ENCODE data around the gene CCL25. TPM values are rescaled to one million over a fixed set of nuclear protein-coding genes. Genes with fewer than 3 reads are reported as not detected.

Gene CCL25
- polyA plus RNA-seq, 1 of the 3 experiments (the other 2 are of a cell fraction), result not detected

- Histone ChIP-seq H3K27ac (ENCODE audit: low read depth in 2 of 2, low read length in 1 of 2) (no peak overlapping the region), H4K20me1 (ENCODE audit: insufficient read depth) (no peaks in the 10 kb centered on the region), H3K9me3 (no peaks in the 10 kb centered on the region), H3K4me3 (ENCODE audit: low read depth in 2 of 2, low read length in 1 of 2) (no peak overlapping the region), H3K36me3 (replicated peaks in 1 of 2; ENCODE audit: control insufficient read depth in 1 of 2, insufficient read depth in 2 of 2, low read length in 1 of 2) (no peaks in the 10 kb centered on the region), H3K4me2 (no peak overlapping the region), H3F3A (replicated peaks; ENCODE audit: insufficient read depth) (no peaks in the 10 kb centered on the region), H3K9ac (no peak overlapping the region), H3K9me2 (no peaks in the 10 kb centered on the region), H3K27me3 (ENCODE audit: insufficient read depth) (peaks cover 8% of the 10 kb centered on the region; the same call in 1 of the 2 replicates), H2AFZ (ENCODE audit: low read depth) (no peak overlapping the region), H3K79me2 (ENCODE audit: insufficient read depth) (no peaks in the 10 kb centered on the region), H3K4me1 (ENCODE audit: control insufficient read depth in 1 of 2, insufficient read depth in 2 of 2, low read depth in 1 of 2, low read length in 1 of 2) (no peaks in the 10 kb centered on the region)
- ChIA-PET POLR2A (interaction anchor here (0.9 kb wide), 1 partner anchor 31 kb away, joined by 3 read pairs; the partner anchor contains the start of gene ELAVL1), CTCF (interaction anchor here (2.3 kb wide), 1 partner anchor 35 kb away, joined by 9 read pairs; no protein-coding TSS in a partner anchor)
- DNase-seq, result no peak
- TF ChIP-seq RXRA (IDR thresholded peaks at IDR 0.05; ENCODE audit: borderline replicate concordance, low read depth) (no peak), CTCF (IDR thresholded peaks at IDR 0.05) (no peak), SMC3 (IDR thresholded peaks at IDR 0.05; ENCODE audit: low read depth, low read length) (no peak), TAF1 (IDR thresholded peaks at IDR 0.05; ENCODE audit: borderline replicate concordance, low read depth, low read length) (no peak), PBX3 (IDR thresholded peaks at IDR 0.05) (no peak), RFX5 (IDR thresholded peaks at IDR 0.05; ENCODE audit: low read length) (no peak), GABPA (IDR thresholded peaks at IDR 0.05; ENCODE audit: low read depth) (no peak)
- WGBS (ENCODE audit: low lambda C conversion rate), result 43% methylated on average over 7 of the region's 7 CpGs
These were observed 16.0 kb upstream of the CCL25 start for GRCh38 chr19:8036434-8037099.

- Histone ChIP-seq H3K4me1 (ENCODE audit: control insufficient read depth in 1 of 2, insufficient read depth in 2 of 2, low read depth in 1 of 2, low read length in 1 of 2) (no peaks in the 10 kb centered on the region), H2AFZ (ENCODE audit: low read depth) (no peak overlapping the region), H3K27me3 (ENCODE audit: insufficient read depth) (peaks cover 8% of the 10 kb centered on the region; the same call in 1 of the 2 replicates), H3K4me2 (no peak overlapping the region), H3K79me2 (ENCODE audit: insufficient read depth) (no peaks in the 10 kb centered on the region), H3K9me2 (no peaks in the 10 kb centered on the region), H3F3A (replicated peaks; ENCODE audit: insufficient read depth) (no peaks in the 10 kb centered on the region), H3K36me3 (replicated peaks in 1 of 2; ENCODE audit: control insufficient read depth in 1 of 2, insufficient read depth in 2 of 2, low read length in 1 of 2) (no peaks in the 10 kb centered on the region), H3K4me3 (ENCODE audit: low read depth in 2 of 2, low read length in 1 of 2) (no peak overlapping the region), H3K9ac (no peak overlapping the region), H3K9me3 (no peaks in the 10 kb centered on the region), H4K20me1 (ENCODE audit: insufficient read depth) (no peaks in the 10 kb centered on the region), H3K27ac (ENCODE audit: low read depth in 2 of 2, low read length in 1 of 2) (no peak overlapping the region)
- DNase-seq, result no peak
- whole genome bisulfite sequencing (ENCODE audit: low lambda C conversion rate), result 47% methylated on average over 6 of the region's 6 CpGs
- ChIA-PET POLR2A (no interaction called here), CTCF (interaction anchor here (0.6 kb wide), 1 partner anchor 156 kb away, joined by 3 read pairs; no protein-coding TSS in a partner anchor)
- TF ChIP-seq NRF1 (IDR thresholded peaks at IDR 0.05; ENCODE audit: low read depth, low read length) (no peak), EZH2phosphoT487 (IDR thresholded peaks at IDR 0.05; ENCODE audit: borderline replicate concordance, low read depth) (no peak), MXI1 (IDR thresholded peaks at IDR 0.05; ENCODE audit: low read depth, low read length) (no peak), CTCF (IDR thresholded peaks at IDR 0.05) (no peak), POLR2AphosphoS5 (IDR thresholded peaks at IDR 0.05; ENCODE audit: low read depth, low read length) (no peak), MAX (IDR thresholded peaks at IDR 0.05; ENCODE audit: low read depth) (no peak), SIN3A (IDR thresholded peaks at IDR 0.05; ENCODE audit: borderline replicate concordance, low read depth, low read length) (no peak), GATA2 (CRISPR knock-in tag; IDR thresholded peaks at IDR 0.05) (no peak), NFIC (IDR thresholded peaks at IDR 0.05; ENCODE audit: borderline replicate concordance) (no peak), SMC3 (IDR thresholded peaks at IDR 0.05; ENCODE audit: low read depth, low read length) (no peak), RFX5 (IDR thresholded peaks at IDR 0.05; ENCODE audit: low read length) (no peak), GABPA (IDR thresholded peaks at IDR 0.05; ENCODE audit: low read depth) (no peak), FOXM1 (IDR thresholded peaks at IDR 0.05; ENCODE audit: low read depth) (no peak), FOXJ3 (CRISPR knock-in tag; IDR thresholded peaks at IDR 0.05) (no peak), RCOR1 (IDR thresholded peaks at IDR 0.05; ENCODE audit: low read length) (no peak), MEF2A (IDR thresholded peaks at IDR 0.05; ENCODE audit: borderline replicate concordance, low read depth) (no peak), CHD2 (IDR thresholded peaks at IDR 0.05; ENCODE audit: low read length, partially characterized antibody) (no peak), IRF3 (IDR thresholded peaks at IDR 0.05; ENCODE audit: low read depth, low read length) (no peak)
These were observed 13.7 kb upstream of the CCL25 start for GRCh38 chr19:8038815-8039214.

Data from SK-N-SH (cell line).